HAP-1 (cell line): ENCODE measurements around the gene STK24.

Experiments used
- DNase-seq, 2 experiments: peaks; one replicate each; pipeline ENCODE4 v3.0.0-alpha.2; 2016 to 2020; ENCODE audit warnings: low spot score in 2 of 2
- H3K27me3 ChIP-seq: fragments of 250-450 bp; sonication (Bioruptor Pico); 2 replicates; pipeline ENCODE4 v1.5.1; 2020; ENCODE audit warnings: low read depth, mild to moderate bottlenecking, moderate library complexity
- H3K36me3 ChIP-seq: fragments of 250-450 bp; sonication (Bioruptor Pico); replicated peaks from 2 replicates; pipeline ENCODE4 v1.5.1; 2020; ENCODE audit warnings: mild to moderate bottlenecking
- H3K4me1 ChIP-seq: fragments of 250-450 bp; sonication (Bioruptor Pico); 2 replicates; pipeline ENCODE4 v1.5.1; 2020; ENCODE audit warnings: mild to moderate bottlenecking
- H3K4me3 ChIP-seq: fragments of 250-450 bp; sonication (Bioruptor Pico); 2 replicates; pipeline ENCODE4 v1.5.1; 2020; ENCODE audit warnings: mild to moderate bottlenecking, moderate library complexity
- H3K9me3 ChIP-seq: fragments of 250-450 bp; sonication (Bioruptor Pico); 2 replicates; pipeline ENCODE4 v1.5.1; 2020; ENCODE audit warnings: mild to moderate bottlenecking, moderate library complexity
- in situ Hi-C: fragments of 300-500 bp; cut with MboI; formaldehyde crosslinking; loops from 3 replicates; pipeline ENCODE4 v1.14.3; 2020; ENCODE audit warnings: low sequenced_read_pairs, inconsistent platforms, mixed read lengths

The STK24 gene

DNA sequence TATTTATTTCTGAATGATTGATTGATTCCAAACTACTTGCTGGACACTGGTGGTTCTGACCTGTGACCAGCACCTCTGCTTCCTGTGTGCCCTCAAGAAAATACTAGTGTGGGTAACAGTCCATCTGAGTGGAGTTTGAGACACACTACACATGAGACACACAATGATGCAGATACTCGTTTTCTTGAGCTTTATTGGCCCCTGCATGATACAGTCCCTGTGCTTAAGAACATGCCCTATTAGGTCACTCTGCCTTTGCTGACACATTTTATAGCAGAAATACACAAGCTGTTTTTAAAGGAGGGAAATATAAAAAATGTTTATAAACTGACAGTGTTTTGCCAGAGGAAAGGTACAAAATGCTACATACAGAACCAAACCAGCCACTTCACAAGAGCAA is 126.9 kb downstream of the STK24 start:
- no peaks in the 10 kb centered on the region; the same call in 1 of the 2 replicates for H3K4me1 ChIP-seq
- in situ Hi-C loops = no loop called here
- H3K27me3 ChIP-seq = no peaks in the 10 kb centered on the region
- H3K9me3 ChIP-seq = no peaks in the 10 kb centered on the region
- no peak overlapping the region for H3K4me3 ChIP-seq
- no peak for DNase-seq
- peaks cover 36% of the 10 kb centered on the region for H3K36me3 ChIP-seq

DNA sequence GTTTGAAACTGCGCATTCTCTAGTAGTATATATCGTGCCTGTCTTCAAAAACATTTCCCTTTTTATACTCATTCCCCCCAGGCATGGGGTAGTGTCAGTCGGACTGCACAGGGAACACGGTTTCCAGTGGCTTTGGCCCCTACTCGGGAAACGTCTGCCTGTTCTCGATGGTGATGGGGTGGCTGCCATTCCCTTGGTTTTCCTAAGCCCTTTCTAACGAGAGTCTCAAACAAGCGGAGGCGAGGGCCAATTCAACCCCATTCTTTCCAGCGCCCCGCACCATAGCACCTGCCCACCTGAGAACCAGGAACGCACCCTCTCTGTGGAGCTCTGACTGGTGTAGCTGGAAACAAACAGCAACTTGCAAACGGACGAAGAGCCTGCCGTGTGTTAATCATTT is 127.6 kb downstream of the STK24 start:
- in situ Hi-C loops = loop anchor here (5.0 to 25.0 kb wide), 2 partner anchors 203 to 388 kb away; no protein-coding TSS in a partner anchor
- Histone ChIP-seq H3K9me3 (no peaks in the 10 kb centered on the region), H3K4me3 (no peak overlapping the region), H3K27me3 (no peaks in the 10 kb centered on the region), H3K36me3 (peaks cover 36% of the 10 kb centered on the region), H3K4me1 (no peaks in the 10 kb centered on the region; the same call in 1 of the 2 replicates)
- DNase-seq = no peak

DNA sequence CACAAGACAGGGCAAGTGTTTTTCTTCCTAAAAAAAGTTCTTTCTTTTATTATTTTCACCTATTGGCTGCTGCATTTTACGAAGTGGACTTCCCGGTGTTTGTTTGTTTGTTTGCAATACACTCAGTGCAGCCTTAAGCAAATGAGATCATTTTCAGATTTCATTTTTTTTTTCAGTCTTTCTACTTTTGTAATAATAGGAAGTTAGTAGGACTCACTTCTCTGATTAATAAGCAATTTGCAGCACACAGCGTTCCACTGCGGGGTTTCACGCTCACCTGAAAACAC is 128.3 kb downstream of the STK24 start:
- H3K27me3 ChIP-seq = no peaks in the 10 kb centered on the region
- no peak for DNase-seq
- H3K9me3 ChIP-seq = no peaks in the 10 kb centered on the region
- H3K4me3 ChIP-seq = no peak overlapping the region
- peaks cover 36% of the 10 kb centered on the region for H3K36me3 ChIP-seq
- H3K4me1 ChIP-seq = no peaks in the 10 kb centered on the region; the same call in 1 of the 2 replicates
- in situ Hi-C loops = loop anchor here (5.0 to 25.0 kb wide), 2 partner anchors 204 to 389 kb away; no protein-coding TSS in a partner anchor

DNA sequence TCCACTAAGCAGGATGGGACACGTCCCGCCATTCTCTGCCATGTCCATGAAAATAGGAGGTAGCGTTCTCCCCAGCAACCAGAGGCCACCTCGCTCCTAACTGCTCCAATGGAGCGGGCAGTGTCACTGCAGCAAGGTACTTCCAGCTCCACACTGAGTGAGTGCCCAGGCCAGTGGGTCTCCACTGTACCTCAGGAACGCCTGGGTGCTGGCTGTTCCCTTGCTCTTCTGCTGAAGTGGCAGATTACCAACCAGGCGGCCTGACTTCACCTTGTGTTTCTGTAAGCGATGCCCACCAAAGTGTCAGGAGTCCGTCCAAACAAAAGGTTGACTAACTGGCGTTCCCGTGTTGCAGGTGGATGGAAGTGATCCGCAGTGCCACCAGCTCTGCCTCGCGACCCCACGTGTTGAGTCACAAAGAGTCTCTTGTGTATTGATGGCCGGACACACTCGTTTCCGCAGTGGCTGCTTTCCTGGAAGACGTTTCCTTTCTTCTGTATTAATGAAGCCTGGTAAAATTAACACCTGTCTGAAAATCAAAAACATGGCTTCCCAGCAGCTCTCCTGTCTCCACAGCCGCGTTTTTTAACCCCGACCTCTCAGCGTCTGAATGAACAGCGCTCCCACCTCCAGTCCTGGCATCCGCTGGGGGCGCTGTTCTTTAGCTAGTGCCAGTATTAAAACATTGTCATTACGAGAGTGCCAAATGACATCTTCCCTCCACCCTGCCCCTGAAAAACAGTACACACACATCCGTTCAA is 128.8 kb downstream of the STK24 start:
- DNase-seq = peak; percentile 30 to 75
- Histone ChIP-seq H3K4me3 (no peak overlapping the region), H3K4me1 (no peaks in the 10 kb centered on the region; the same call in 1 of the 2 replicates), H3K9me3 (no peaks in the 10 kb centered on the region), H3K27me3 (no peaks in the 10 kb centered on the region), H3K36me3 (peaks cover 34% of the 10 kb centered on the region)
- in situ Hi-C loops = loop anchor here (5.0 to 25.0 kb wide), 2 partner anchors 204 to 389 kb away; no protein-coding TSS in a partner anchor

DNA sequence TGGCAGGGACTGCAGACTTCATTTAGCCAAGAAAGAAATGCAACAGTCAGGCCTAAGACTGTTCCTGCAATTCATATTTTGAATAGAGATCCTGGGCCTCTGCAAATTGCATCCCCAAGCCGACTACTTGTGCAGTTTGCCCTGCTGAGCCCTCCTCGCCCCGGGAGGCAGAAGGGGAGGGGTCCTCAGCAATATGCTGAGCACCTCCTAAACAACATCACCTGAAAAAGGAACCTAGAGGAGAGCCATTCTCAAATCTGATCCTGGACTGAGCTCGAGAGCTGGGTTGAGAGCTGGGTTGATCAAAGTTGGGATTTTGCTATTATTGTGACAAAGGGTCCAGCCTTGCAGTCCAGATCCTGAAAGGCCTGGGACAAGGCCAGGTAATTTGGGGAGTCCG is 129.8 kb downstream of the STK24 start:
- in situ Hi-C loops = loop anchor here (5.0 to 25.0 kb wide), 2 partner anchors 205 to 390 kb away; no protein-coding TSS in a partner anchor
- Histone ChIP-seq H3K9me3 (no peaks in the 10 kb centered on the region), H3K27me3 (no peaks in the 10 kb centered on the region), H3K4me3 (no peak overlapping the region), H3K36me3 (peaks cover 27% of the 10 kb centered on the region), H3K4me1 (no peaks in the 10 kb centered on the region; the same call in 1 of the 2 replicates)
- no peak for DNase-seq

DNA sequence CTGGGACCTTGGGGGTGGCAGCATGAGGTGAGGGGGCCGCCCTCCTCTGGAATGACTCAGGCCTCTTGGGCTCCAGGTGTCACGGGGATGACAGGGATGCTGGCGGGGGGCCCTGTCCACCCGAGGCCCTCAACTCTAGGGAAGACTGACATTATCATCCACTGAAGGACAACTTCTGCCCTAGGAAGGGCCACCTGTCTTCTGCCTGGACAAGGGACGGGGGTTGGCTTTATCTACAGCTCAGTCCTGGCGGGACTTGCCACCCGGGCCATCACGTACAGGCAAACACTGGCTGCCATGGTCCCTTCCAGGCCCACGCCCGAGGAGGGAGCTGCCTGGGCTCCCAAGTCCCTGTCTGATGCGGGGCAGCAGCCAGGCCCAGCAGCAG is 130.7 kb downstream of the STK24 start:
- DNase-seq = no peak
- Histone ChIP-seq H3K27me3 (no peaks in the 10 kb centered on the region), H3K9me3 (no peaks in the 10 kb centered on the region), H3K4me1 (no peaks in the 10 kb centered on the region; the same call in 1 of the 2 replicates), H3K36me3 (peaks cover 20% of the 10 kb centered on the region), H3K4me3 (no peak overlapping the region)
- in situ Hi-C loops = loop anchor here (5.0 to 25.0 kb wide), 2 partner anchors 206 to 391 kb away; no protein-coding TSS in a partner anchor

DNA sequence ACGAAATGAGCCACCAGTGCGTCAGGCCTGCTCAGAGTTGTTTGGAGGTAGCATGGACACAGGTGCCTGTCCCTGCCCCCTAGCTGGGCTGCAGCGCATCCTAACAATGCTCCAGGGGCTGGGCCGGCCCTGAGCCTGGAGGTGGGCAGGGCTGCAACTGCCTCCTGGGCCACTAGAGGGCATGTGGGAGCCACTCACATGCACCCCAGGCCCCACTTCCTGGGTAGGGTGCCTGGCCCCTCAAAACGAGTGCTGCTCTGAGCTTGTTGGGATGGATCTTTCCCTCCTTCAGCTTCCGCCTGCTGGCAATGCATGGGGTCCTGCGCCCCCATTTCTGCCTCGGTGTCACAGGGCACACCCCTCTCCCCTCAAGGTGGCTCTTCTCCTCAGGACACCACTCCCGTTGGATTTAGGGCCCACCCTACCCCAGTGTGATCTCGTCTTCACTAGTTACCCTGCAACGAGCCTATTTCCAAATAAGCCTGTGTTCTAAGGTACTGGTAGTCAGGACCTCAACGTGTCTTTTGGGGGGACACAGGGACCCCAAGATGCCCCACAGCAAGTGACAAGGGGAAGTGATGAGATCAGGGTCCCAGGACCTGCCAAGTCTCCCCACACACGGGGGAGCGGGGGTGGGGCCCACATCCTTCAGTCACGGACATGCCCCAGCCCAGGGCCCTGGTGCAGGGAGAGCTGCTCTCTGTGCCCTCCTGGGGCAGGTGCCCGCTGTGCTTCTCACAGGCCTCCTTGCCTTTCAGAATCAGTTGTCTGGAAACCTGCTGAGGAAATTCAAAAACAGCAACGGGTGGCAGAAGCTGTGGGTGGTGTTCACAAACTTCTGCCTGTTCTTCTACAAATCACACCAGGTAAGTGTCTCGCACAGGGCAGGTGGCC is 131.3 kb downstream of the STK24 start:
- peak; percentile 36 to 82 for DNase-seq
- in situ Hi-C loops = loop anchor here (5.0 to 25.0 kb wide), 2 partner anchors 207 to 392 kb away; no protein-coding TSS in a partner anchor
- H3K4me1 ChIP-seq = no peaks in the 10 kb centered on the region; the same call in 1 of the 2 replicates
- no peaks in the 10 kb centered on the region for H3K9me3 ChIP-seq
- peaks cover 20% of the 10 kb centered on the region for H3K36me3 ChIP-seq
- no peak overlapping the region for H3K4me3 ChIP-seq
- no peaks in the 10 kb centered on the region for H3K27me3 ChIP-seq

DNA sequence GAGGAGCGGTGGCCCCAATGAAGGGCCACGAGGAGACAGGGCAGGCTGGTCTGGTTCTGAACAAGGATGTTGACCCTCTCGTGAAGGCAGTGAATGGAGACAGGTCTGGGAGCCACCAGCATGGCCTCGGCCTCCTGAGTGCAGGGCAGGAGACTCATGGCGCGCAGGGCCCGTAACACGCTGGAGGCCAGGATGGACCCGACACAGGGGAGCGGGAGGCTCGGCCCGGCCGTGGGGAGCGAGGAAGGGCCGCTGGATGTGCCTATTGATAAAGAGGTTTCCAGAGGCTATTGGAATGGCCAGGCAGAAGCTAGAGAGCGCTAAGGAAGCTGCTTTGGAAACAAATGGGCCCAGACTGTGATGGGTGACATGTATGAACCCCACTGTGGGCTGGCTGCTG is 132.5 kb downstream of the STK24 start:
- in situ Hi-C loops = loop anchor here (25.0 kb wide), 1 partner anchor 393 kb away; no protein-coding TSS in a partner anchor

DNA sequence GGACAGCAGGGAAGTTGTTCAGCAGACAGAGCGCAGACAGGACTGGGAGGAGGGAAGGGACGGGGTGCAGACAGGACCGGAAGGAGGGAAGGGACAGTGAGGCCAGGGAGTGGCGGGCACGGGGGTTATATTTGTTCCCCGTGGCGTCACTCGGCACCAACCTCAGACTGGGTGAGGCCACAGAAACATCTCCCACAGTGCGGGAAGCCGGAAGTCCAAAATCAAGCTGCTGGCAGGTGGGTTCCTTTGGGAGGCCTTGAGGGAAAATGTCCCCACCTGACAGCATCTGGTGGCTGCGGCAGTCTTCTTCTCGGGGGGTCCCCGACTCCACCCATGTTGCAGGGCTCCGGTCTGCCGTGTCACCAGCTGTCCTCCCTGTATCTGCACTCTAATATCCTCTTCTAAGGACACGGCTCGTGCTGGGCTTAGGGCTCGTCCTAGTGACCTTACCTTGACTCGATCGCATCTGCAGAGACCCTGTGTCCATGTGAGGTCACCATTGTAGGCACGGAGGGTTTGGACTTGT is 133.0 kb downstream of the STK24 start:
- in situ Hi-C loops = loop anchor here (25.0 kb wide), 1 partner anchor 393 kb away; no protein-coding TSS in a partner anchor

More for the DNA sequence above, 132.5 kb downstream of the STK24 start:
- DNase-seq = no peak
- Histone ChIP-seq H3K4me3 (no peak overlapping the region), H3K36me3 (peaks cover 18% of the 10 kb centered on the region), H3K27me3 (no peaks in the 10 kb centered on the region), H3K9me3 (no peaks in the 10 kb centered on the region), H3K4me1 (no peaks in the 10 kb centered on the region; the same call in 1 of the 2 replicates)

DNA sequence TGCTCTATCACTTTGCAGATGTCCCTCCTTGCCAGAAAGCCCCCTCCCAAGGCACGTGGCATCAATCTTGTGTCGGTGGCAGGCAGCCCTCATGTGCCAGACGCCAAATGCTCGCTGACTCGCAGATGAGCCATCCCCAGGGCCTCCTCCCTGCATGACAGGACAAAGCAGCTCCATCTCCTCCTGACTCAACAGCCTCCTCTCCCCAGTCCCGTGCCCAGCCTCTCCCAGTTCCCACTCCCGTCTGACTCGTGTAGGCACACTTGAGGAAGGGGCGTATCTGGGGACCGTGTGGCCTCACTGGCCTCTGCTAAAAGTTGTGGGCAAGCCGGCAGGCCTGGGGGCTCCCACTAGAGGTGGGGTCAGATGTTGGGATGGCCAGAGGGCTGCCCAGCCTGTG is 133.6 kb downstream of the STK24 start:
- Histone ChIP-seq H3K9me3 (no peaks in the 10 kb centered on the region), H3K27me3 (no peaks in the 10 kb centered on the region), H3K4me3 (no peak overlapping the region), H3K4me1 (no peaks in the 10 kb centered on the region; the same call in 1 of the 2 replicates), H3K36me3 (peaks cover 8% of the 10 kb centered on the region; the same call in 1 of the 2 replicates)
- in situ Hi-C loops = loop anchor here (25.0 kb wide), 1 partner anchor 394 kb away; no protein-coding TSS in a partner anchor
- DNase-seq = no peak

More for the DNA sequence above, 133.0 kb downstream of the STK24 start:
- peaks cover 13% of the 10 kb centered on the region for H3K36me3 ChIP-seq
- DNase-seq = no peak
- no peak overlapping the region for H3K4me3 ChIP-seq
- no peaks in the 10 kb centered on the region; the same call in 1 of the 2 replicates for H3K4me1 ChIP-seq
- no peaks in the 10 kb centered on the region for H3K27me3 ChIP-seq
- H3K9me3 ChIP-seq = no peaks in the 10 kb centered on the region

DNA sequence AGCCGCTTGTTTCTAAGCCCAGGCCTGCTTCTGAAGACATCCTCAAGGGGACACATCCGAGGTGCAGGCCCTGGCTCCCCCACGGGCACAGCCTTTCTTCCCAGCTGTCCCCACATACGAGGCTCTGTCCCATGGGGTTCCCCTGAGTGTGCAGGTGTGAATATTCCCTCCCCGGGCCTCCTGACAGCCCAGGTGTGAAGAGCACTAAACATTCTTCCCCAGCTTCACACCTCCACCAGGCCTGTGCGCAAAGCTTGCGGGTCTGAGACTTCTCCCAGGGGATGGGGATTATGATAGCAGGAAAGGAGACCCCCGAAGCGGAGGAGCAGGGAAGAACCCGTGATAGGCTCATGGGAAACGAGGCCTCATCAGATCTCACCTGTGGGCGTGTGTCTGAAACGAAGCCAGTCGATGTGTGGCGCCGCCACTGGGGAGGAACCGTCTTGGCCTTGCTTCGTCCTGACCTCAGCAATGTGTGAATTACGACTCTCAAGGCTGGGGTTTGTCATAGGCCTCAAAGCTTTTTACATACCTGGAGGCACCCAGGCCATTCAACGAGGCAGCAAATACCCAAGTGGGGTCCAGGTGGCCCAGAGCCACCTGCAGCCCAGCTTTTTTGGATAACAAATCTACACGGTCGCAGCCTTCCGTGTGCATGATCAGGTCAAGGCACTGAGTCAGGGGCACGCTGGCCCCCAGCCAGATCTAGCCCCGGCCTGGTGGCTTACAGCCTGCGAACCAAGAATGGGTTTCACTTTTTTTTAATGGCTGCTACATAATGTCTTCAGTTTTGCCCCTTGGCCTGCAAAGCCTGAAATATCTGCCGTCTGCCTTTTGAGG is 134.3 kb downstream of the STK24 start:
- no peak overlapping the region for H3K4me3 ChIP-seq
- DNase-seq = no peak
- no peaks in the 10 kb centered on the region for H3K9me3 ChIP-seq
- peaks cover 8% of the 10 kb centered on the region; the same call in 1 of the 2 replicates for H3K36me3 ChIP-seq
- in situ Hi-C loops = loop anchor here (25.0 kb wide), 1 partner anchor 395 kb away; no protein-coding TSS in a partner anchor
- no peaks in the 10 kb centered on the region; the same call in 1 of the 2 replicates for H3K4me1 ChIP-seq
- no peaks in the 10 kb centered on the region for H3K27me3 ChIP-seq

DNA sequence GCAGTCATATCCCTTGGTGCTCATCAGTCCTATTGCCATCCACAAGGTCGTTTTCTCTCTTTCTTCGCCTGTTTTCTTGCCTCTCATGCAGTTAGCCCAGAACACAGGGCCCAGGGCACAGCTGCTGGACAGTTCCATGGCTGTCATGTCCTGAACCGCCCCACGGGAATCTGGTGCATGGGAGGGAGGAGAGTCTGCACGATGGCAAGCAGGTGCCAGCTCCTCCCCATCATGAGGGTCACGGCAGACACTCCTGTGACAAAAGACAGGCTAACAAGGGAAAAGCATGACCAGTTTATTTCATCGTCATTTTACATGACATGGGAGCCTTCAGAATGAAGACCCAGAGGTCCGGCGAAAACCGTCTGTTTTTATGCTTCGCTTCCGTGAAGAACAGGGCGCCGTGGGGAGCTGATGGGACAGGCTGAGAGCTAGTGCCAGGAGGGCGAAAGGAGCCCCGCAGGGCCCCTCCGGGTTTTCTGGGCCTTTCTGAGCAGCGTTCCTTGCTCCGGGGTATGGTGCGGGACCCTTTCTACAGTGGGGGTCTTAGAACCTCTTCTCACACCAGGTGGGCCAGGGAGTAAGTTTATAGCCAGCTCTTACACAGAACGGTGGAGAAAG is 135.7 kb downstream of the STK24 start:
- in situ Hi-C loops = loop anchor here (25.0 kb wide), 1 partner anchor 396 kb away; no protein-coding TSS in a partner anchor
- no peak for DNase-seq
- Histone ChIP-seq H3K4me3 (no peak overlapping the region), H3K36me3 (no peaks in the 10 kb centered on the region), H3K4me1 (no peaks in the 10 kb centered on the region; the same call in 1 of the 2 replicates), H3K9me3 (no peaks in the 10 kb centered on the region), H3K27me3 (no peaks in the 10 kb centered on the region)
